GM18873 (cell line): ENCODE data around the gene HAUS7.

ENCODE experiments used
- ATAC-seq: cut with Tn5 transposase; IDR thresholded peaks from one replicate; pipeline ENCODE4 v1.9.1; 2021; ENCODE audit warnings: mild to moderate bottlenecking, moderate library complexity, moderate number of reproducible peaks; ENCODE audit not compliant: unreplicated experiment, low FRiP score

The HAUS7 gene

GRCh38 chrX:153443476-153444332 is 26.7 kb downstream of the HAUS7 start:
- no peak for ATAC-seq

- ATAC-seq = no peak
These were observed 27.9 kb downstream of the HAUS7 start for GRCh38 chrX:153442463-153442862.

- no peak for ATAC-seq
These were observed 28.4 kb downstream of the HAUS7 start for GRCh38 chrX:153441981-153442380.

- no peak for ATAC-seq
These were observed 29.1 kb downstream of the HAUS7 start for GRCh38 chrX:153441296-153441695.

- ATAC-seq = no peak
These were observed 29.7 kb downstream of the HAUS7 start for GRCh38 chrX:153440556-153441135.

GRCh38 chrX:153439977-153440376 is 30.4 kb downstream of the HAUS7 start:
- no peak for ATAC-seq

GRCh38 chrX:153438532-153438931 is 31.8 kb downstream of the HAUS7 start:
- no peak for ATAC-seq

GRCh38 chrX:153435845-153436244 is 34.5 kb downstream of the HAUS7 start:
- ATAC-seq = no peak

- ATAC-seq = no peak
These were observed 35.6 kb downstream of the HAUS7 start for GRCh38 chrX:153434801-153435200.

GRCh38 chrX:153433781-153434285 is 36.5 kb downstream of the HAUS7 start:
- no peak for ATAC-seq

- no peak for ATAC-seq
These were observed 37.2 kb downstream of the HAUS7 start for GRCh38 chrX:153433161-153433680.

GRCh38 chrX:153430796-153431195 is 39.6 kb downstream of the HAUS7 start:
- ATAC-seq = no peak

- no peak for ATAC-seq
These were observed 44.2 kb downstream of the HAUS7 start for GRCh38 chrX:153426204-153426603.

- no peak for ATAC-seq
These were observed 46.7 kb downstream of the HAUS7 start for GRCh38 chrX:153423652-153424051.

GRCh38 chrX:153421856-153422255 is 48.5 kb downstream of the HAUS7 start:
- ATAC-seq = no peak

- no peak for ATAC-seq
These were observed 49.4 kb downstream of the HAUS7 start for GRCh38 chrX:153420851-153421599.

GRCh38 chrX:153417637-153418036 is 52.7 kb downstream of the HAUS7 start:
- no peak for ATAC-seq

GRCh38 chrX:153416781-153417450 is 53.5 kb downstream of the HAUS7 start:
- no peak for ATAC-seq

GRCh38 chrX:153414856-153415510 is 55.4 kb downstream of the HAUS7 start:
- no peak for ATAC-seq

- no peak for ATAC-seq
These were observed 56.6 kb downstream of the HAUS7 start for GRCh38 chrX:153413731-153414130.
